ENCODE measurements around the gene SNX6.

SNX6 gene

DNA sequence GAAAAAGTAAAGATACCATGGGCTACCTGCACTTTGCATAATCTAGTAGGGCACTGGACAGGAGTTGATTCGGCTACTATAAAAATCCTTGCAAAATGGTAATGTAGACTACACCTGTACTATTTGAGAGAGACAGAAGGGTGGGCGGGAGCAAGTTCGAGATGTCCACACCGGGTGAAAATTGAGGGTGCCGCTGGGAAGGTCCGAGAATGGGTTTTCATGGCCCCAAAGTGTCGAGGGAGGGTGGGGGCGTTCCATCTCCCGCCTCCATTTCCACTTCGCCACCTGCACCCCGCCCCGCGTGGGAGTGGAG is 648 bp downstream of the SNX6 start:
- TF ChIP-seq ZFX (IDR thresholded peaks at IDR 0.05) = no peak
- TF ChIP-seq, protein P1, sequence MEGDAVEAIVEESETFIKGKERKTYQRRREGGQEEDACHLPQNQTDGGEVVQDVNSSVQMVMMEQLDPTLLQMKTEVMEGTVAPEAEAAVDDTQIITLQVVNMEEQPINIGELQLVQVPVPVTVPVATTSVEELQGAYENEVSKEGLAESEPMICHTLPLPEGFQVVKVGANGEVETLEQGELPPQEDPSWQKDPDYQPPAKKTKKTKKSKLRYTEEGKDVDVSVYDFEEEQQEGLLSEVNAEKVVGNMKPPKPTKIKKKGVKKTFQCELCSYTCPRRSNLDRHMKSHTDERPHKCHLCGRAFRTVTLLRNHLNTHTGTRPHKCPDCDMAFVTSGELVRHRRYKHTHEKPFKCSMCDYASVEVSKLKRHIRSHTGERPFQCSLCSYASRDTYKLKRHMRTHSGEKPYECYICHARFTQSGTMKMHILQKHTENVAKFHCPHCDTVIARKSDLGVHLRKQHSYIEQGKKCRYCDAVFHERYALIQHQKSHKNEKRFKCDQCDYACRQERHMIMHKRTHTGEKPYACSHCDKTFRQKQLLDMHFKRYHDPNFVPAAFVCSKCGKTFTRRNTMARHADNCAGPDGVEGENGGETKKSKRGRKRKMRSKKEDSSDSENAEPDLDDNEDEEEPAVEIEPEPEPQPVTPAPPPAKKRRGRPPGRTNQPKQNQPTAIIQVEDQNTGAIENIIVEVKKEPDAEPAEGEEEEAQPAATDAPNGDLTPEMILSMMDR (conservative IDR thresholded peaks at IDR 0.05) = no peak

DNA sequence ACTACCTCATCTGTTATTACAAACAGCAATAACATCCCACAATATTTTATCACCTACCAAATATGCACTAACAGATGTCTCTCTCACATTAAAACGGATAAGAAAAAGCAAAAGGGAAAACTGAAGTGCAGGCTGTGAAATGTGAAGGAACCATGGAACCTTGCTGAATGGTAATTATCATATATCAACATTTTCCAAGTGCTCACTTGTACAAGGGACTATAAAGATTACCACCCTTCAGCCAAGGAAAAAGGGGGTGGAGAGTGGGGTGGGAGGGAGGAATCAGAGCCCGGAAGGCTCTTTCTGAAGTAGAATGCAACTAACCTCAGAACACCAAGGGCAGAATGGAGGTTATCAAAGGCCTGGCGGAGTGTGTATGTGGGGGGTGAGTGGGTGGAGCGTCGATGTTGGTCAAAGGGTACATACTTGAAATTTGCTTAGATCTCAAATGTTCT is 1.2 kb downstream of the SNX6 start:
- TF ChIP-seq, protein P1 (conservative IDR thresholded peaks at IDR 0.05) = no peak
- no peak for TF ChIP-seq ZFX (IDR thresholded peaks at IDR 0.05)
- no peak overlapping the region for H3K27ac ChIP-seq

More for the DNA sequence above, 648 bp downstream of the SNX6 start:
- peak overlapping the region; percentile 81 for H3K27ac ChIP-seq

DNA sequence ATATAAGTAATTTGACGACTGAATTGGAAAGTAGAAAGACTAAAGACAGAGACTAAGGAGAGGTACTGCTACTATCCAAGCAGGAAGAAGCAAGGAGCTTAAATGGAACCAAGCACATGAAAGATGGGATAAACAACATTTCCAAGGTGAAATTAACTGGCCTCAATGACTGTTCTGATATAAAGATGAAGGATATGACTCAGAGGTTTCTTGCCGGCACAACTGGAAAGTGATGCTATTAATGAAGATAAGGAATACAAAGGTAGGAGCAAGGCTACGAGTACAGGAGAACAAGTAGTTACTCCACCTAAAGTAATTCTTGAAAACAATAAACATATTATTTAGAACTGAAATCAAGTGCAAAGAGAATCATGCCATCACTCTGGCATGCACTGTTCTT is 6.4 kb downstream of the SNX6 start:
- no peak for TF ChIP-seq ZFX (IDR thresholded peaks at IDR 0.05)
- TF ChIP-seq, protein P1 (conservative IDR thresholded peaks at IDR 0.05) = no peak
- H3K27ac ChIP-seq = no peak overlapping the region

DNA sequence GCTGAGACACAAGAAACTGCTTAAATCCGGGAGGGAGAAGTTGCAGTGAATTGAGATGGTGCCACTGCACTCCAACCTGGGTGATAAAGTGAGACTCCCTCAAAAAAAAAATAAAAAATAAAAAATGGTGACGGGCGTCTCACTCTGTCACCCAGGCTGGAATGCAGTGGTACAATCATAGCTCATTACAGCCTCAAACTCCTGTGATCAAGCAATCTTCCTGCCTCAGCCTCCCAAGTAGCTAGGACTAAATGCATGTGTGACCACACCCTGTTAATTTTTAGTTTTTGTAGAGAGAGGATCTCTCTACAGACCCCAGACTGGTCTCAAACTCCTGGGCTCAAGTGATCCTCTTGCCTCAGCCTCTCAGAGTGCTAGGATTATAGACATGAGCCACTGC is 9.1 kb downstream of the SNX6 start:
- H3K27ac ChIP-seq = no peak overlapping the region
- TF ChIP-seq ZFX (IDR thresholded peaks at IDR 0.05) = no peak
- TF ChIP-seq, protein P1 (conservative IDR thresholded peaks at IDR 0.05) = no peak

DNA sequence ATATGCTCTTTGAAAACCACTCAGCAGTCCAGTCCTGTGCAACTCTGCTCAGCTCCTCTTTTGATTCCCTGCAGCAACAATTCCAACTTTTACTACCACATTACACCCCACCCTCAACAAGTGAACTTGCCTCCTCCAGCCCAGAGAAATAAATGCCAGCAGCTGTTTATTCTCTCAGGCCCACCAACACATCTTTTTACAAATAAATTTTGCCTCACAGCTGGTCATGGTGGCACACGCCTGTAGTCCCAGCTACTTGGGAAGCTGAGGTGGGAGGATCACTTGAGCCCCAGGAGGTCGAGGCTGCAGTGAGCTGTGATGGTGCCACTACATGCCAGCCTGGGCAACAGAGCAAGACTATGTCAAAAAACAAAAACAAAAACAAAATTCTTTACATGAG is 9.8 kb downstream of the SNX6 start:
- TF ChIP-seq ZFX (IDR thresholded peaks at IDR 0.05) = no peak
- TF ChIP-seq, protein P1 (conservative IDR thresholded peaks at IDR 0.05) = no peak
- no peak overlapping the region for H3K27ac ChIP-seq

DNA sequence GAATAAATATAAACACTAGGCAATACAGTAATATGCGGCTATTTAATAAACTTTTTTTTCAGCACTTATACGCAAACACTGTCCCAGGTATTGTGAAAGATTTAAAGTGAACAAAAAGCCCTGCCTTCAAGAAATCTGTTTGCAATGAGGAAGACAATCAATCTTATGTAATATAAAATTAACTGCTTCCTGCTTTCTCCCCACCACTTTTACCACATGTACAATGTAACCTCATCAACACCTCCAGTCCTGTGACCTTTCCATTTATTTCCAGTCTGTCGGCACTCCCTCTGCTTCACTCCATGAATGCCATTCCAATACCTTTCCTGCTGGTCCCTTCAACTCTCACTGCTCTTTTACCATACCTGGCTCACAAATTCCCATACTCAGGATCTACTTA is 10.5 kb downstream of the SNX6 start:
- TF ChIP-seq ZFX (IDR thresholded peaks at IDR 0.05) = no peak
- TF ChIP-seq, protein P1 (conservative IDR thresholded peaks at IDR 0.05) = no peak
- H3K27ac ChIP-seq = no peak overlapping the region

DNA sequence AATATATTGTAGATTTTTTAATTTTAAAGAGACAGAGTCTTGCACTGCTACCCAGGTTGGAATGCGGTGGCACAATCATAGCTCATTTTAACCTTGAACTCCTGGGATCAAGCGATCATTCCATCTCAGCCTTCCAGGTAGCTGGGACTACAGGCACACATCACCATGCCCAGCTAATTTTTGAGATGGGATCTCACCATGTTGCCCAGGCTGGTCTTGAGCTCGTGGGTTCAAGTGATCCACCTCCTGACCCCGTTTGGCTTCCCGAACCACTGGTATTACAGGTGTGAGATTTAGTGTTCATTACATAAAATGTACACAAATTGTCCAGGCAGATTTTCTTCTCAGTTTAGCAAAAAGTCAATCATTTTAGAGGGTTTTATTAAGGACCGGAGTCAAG is 13.6 kb downstream of the SNX6 start:
- no peak overlapping the region for H3K27ac ChIP-seq
- TF ChIP-seq, protein P1 (conservative IDR thresholded peaks at IDR 0.05) = no peak
